ENCODE results near the gene DNAJC9. TPM values are rescaled to one million over a fixed set of nuclear protein-coding genes. Genes with fewer than 3 reads are reported as not detected.

Gene DNAJC9
- total RNA-seq, 1 experiment from 2014 or later: 31.7 TPM

GRCh38 chr10:73217628-73218027, 29.4 kb downstream of the DNAJC9 start:
- Histone ChIP-seq H3K27ac (ENCODE audit: low read length) (no peak overlapping the region), H3K79me2 (ENCODE audit: low read length) (peaks cover 12% of the 10 kb centered on the region; the same call in 1 of the 2 replicates), H3K9me2 (replicated peaks; ENCODE audit: insufficient read depth, low read length) (no peaks in the 10 kb centered on the region), H4K20me1 (ENCODE audit: insufficient read depth, low read depth, low read length) (no peaks in the 10 kb centered on the region), H3K27me3 (ENCODE audit: low read length) (no peaks in the 10 kb centered on the region), H2AFZ (ENCODE audit: low read length) (no peak overlapping the region), H3K4me3 (ENCODE audit: low read length) (no peak overlapping the region), H3K36me3 (ENCODE audit: insufficient read depth, low read length) (peaks cover 21% of the 10 kb centered on the region), H3K9me3 (ENCODE audit: low read length) (no peaks in the 10 kb centered on the region), H3K9ac (ENCODE audit: low read length) (no peak overlapping the region), H3K4me2 (ENCODE audit: low read depth, low read length, poor library complexity, severe bottlenecking) (no peak overlapping the region), H3K4me1 (ENCODE audit: low read length) (peaks cover 12% of the 10 kb centered on the region)
- DNase-seq: no peak

GRCh38 chr10:73215749-73216148, 31.3 kb downstream of the DNAJC9 start:
- H3K4me1 ChIP-seq (ENCODE audit: low read length): peaks cover 12% of the 10 kb centered on the region
- no peak overlapping the region for H3K27ac ChIP-seq (ENCODE audit: low read length)
- H2AFZ ChIP-seq (ENCODE audit: low read length): no peak overlapping the region
- DNase-seq: no peak
- H4K20me1 ChIP-seq (ENCODE audit: insufficient read depth, low read depth, low read length): no peaks in the 10 kb centered on the region
- no peaks in the 10 kb centered on the region for H3K9me3 ChIP-seq (ENCODE audit: low read length)
- no peak overlapping the region for H3K4me2 ChIP-seq (ENCODE audit: low read depth, low read length, poor library complexity, severe bottlenecking)
- no peaks in the 10 kb centered on the region for H3K27me3 ChIP-seq (ENCODE audit: low read length)
- no peak overlapping the region for H3K4me3 ChIP-seq (ENCODE audit: low read length)
- H3K79me2 ChIP-seq (ENCODE audit: low read length): peaks cover 12% of the 10 kb centered on the region; the same call in 1 of the 2 replicates
- H3K36me3 ChIP-seq (ENCODE audit: insufficient read depth, low read length): peaks cover 21% of the 10 kb centered on the region
- H3K9ac ChIP-seq (ENCODE audit: low read length): no peak overlapping the region
- no peaks in the 10 kb centered on the region for H3K9me2 ChIP-seq (replicated peaks; ENCODE audit: insufficient read depth, low read length)

GRCh38 chr10:73211106-73211811, 35.8 kb downstream of the DNAJC9 start:
- Histone ChIP-seq H3K79me2 (ENCODE audit: low read length) (peaks cover 12% of the 10 kb centered on the region; the same call in 1 of the 2 replicates), H3K9me3 (ENCODE audit: low read length) (no peaks in the 10 kb centered on the region), H3K9ac (ENCODE audit: low read length) (no peak overlapping the region), H3K9me2 (replicated peaks; ENCODE audit: insufficient read depth, low read length) (no peaks in the 10 kb centered on the region), H3K4me2 (ENCODE audit: low read depth, low read length, poor library complexity, severe bottlenecking) (no peak overlapping the region), H3K27ac (ENCODE audit: low read length) (no peak overlapping the region), H4K20me1 (ENCODE audit: insufficient read depth, low read depth, low read length) (no peaks in the 10 kb centered on the region), H2AFZ (ENCODE audit: low read length) (no peak overlapping the region), H3K36me3 (ENCODE audit: insufficient read depth, low read length) (peaks cover 12% of the 10 kb centered on the region; the same call in 1 of the 2 replicates), H3K4me3 (ENCODE audit: low read length) (no peak overlapping the region), H3K4me1 (ENCODE audit: low read length) (no peaks in the 10 kb centered on the region), H3K27me3 (ENCODE audit: low read length) (no peaks in the 10 kb centered on the region)
- DNase-seq: no peak

GRCh38 chr10:73210395-73211105, 36.5 kb downstream of the DNAJC9 start:
- H3K9me2 ChIP-seq (replicated peaks; ENCODE audit: insufficient read depth, low read length): no peaks in the 10 kb centered on the region
- H3K36me3 ChIP-seq (ENCODE audit: insufficient read depth, low read length): peaks cover 5% of the 10 kb centered on the region; the same call in 1 of the 2 replicates
- no peak overlapping the region for H3K4me3 ChIP-seq (ENCODE audit: low read length)
- no peaks in the 10 kb centered on the region for H4K20me1 ChIP-seq (ENCODE audit: insufficient read depth, low read depth, low read length)
- H3K4me2 ChIP-seq (ENCODE audit: low read depth, low read length, poor library complexity, severe bottlenecking): no peak overlapping the region
- no peaks in the 10 kb centered on the region for H3K9me3 ChIP-seq (ENCODE audit: low read length)
- H3K4me1 ChIP-seq (ENCODE audit: low read length): no peaks in the 10 kb centered on the region
- H2AFZ ChIP-seq (ENCODE audit: low read length): no peak overlapping the region
- peaks cover 8% of the 10 kb centered on the region; the same call in 1 of the 2 replicates for H3K79me2 ChIP-seq (ENCODE audit: low read length)
- no peak overlapping the region for H3K27ac ChIP-seq (ENCODE audit: low read length)
- no peaks in the 10 kb centered on the region for H3K27me3 ChIP-seq (ENCODE audit: low read length)
- no peak overlapping the region for H3K9ac ChIP-seq (ENCODE audit: low read length)
- DNase-seq: no peak

- no peak overlapping the region for H2AFZ ChIP-seq (ENCODE audit: low read length)
- H3K27ac ChIP-seq (ENCODE audit: low read length): no peak overlapping the region
- H3K27me3 ChIP-seq (ENCODE audit: low read length): no peaks in the 10 kb centered on the region
- no peak for DNase-seq
- H3K9me3 ChIP-seq (ENCODE audit: low read length): no peaks in the 10 kb centered on the region
- H4K20me1 ChIP-seq (ENCODE audit: insufficient read depth, low read depth, low read length): no peaks in the 10 kb centered on the region
- H3K4me3 ChIP-seq (ENCODE audit: low read length): no peak overlapping the region
- no peak overlapping the region for H3K4me2 ChIP-seq (ENCODE audit: low read depth, low read length, poor library complexity, severe bottlenecking)
- peaks cover 5% of the 10 kb centered on the region; the same call in 1 of the 2 replicates for H3K79me2 ChIP-seq (ENCODE audit: low read length)
- no peaks in the 10 kb centered on the region for H3K4me1 ChIP-seq (ENCODE audit: low read length)
- no peaks in the 10 kb centered on the region for H3K9me2 ChIP-seq (replicated peaks; ENCODE audit: insufficient read depth, low read length)
- peaks cover 5% of the 10 kb centered on the region; the same call in 1 of the 2 replicates for H3K36me3 ChIP-seq (ENCODE audit: insufficient read depth, low read length)
- no peak overlapping the region for H3K9ac ChIP-seq (ENCODE audit: low read length)
These were observed 37.4 kb downstream of the DNAJC9 start for GRCh38 chr10:73209705-73210104.

GRCh38 chr10:73207883-73208282, 39.2 kb downstream of the DNAJC9 start:
- no peaks in the 10 kb centered on the region for H3K9me3 ChIP-seq (ENCODE audit: low read length)
- H3K4me2 ChIP-seq (ENCODE audit: low read depth, low read length, poor library complexity, severe bottlenecking): no peak overlapping the region
- no peak overlapping the region for H3K27ac ChIP-seq (ENCODE audit: low read length)
- H3K9ac ChIP-seq (ENCODE audit: low read length): no peak overlapping the region
- H3K27me3 ChIP-seq (ENCODE audit: low read length): no peaks in the 10 kb centered on the region
- no peaks in the 10 kb centered on the region for H4K20me1 ChIP-seq (ENCODE audit: insufficient read depth, low read depth, low read length)
- H3K9me2 ChIP-seq (replicated peaks; ENCODE audit: insufficient read depth, low read length): no peaks in the 10 kb centered on the region
- no peak overlapping the region for H2AFZ ChIP-seq (ENCODE audit: low read length)
- no peak overlapping the region for H3K4me3 ChIP-seq (ENCODE audit: low read length)
- H3K4me1 ChIP-seq (ENCODE audit: low read length): no peaks in the 10 kb centered on the region
- no peaks in the 10 kb centered on the region for H3K79me2 ChIP-seq (ENCODE audit: low read length)
- no peak for DNase-seq
- H3K36me3 ChIP-seq (ENCODE audit: insufficient read depth, low read length): peaks cover 8% of the 10 kb centered on the region; the same call in 1 of the 2 replicates

GRCh38 chr10:73206385-73206784, 40.7 kb downstream of the DNAJC9 start:
- Histone ChIP-seq H3K36me3 (ENCODE audit: insufficient read depth, low read length) (peaks cover 8% of the 10 kb centered on the region; the same call in 1 of the 2 replicates), H3K27me3 (ENCODE audit: low read length) (no peaks in the 10 kb centered on the region), H4K20me1 (ENCODE audit: insufficient read depth, low read depth, low read length) (no peaks in the 10 kb centered on the region), H2AFZ (ENCODE audit: low read length) (no peak overlapping the region), H3K79me2 (ENCODE audit: low read length) (no peaks in the 10 kb centered on the region), H3K9me2 (replicated peaks; ENCODE audit: insufficient read depth, low read length) (no peaks in the 10 kb centered on the region), H3K4me2 (ENCODE audit: low read depth, low read length, poor library complexity, severe bottlenecking) (no peak overlapping the region), H3K27ac (ENCODE audit: low read length) (no peak overlapping the region), H3K4me1 (ENCODE audit: low read length) (no peaks in the 10 kb centered on the region), H3K4me3 (ENCODE audit: low read length) (no peak overlapping the region), H3K9ac (ENCODE audit: low read length) (no peak overlapping the region), H3K9me3 (ENCODE audit: low read length) (no peaks in the 10 kb centered on the region)
- no peak for DNase-seq

GRCh38 chr10:73205890-73206289, 41.2 kb downstream of the DNAJC9 start:
- Histone ChIP-seq H3K79me2 (ENCODE audit: low read length) (no peaks in the 10 kb centered on the region), H4K20me1 (ENCODE audit: insufficient read depth, low read depth, low read length) (no peaks in the 10 kb centered on the region), H3K9me2 (replicated peaks; ENCODE audit: insufficient read depth, low read length) (no peaks in the 10 kb centered on the region), H3K4me3 (ENCODE audit: low read length) (no peak overlapping the region), H3K27me3 (ENCODE audit: low read length) (no peaks in the 10 kb centered on the region), H3K9me3 (ENCODE audit: low read length) (no peaks in the 10 kb centered on the region), H3K27ac (ENCODE audit: low read length) (no peak overlapping the region), H3K36me3 (ENCODE audit: insufficient read depth, low read length) (peaks cover 8% of the 10 kb centered on the region; the same call in 1 of the 2 replicates), H2AFZ (ENCODE audit: low read length) (no peak overlapping the region), H3K4me1 (ENCODE audit: low read length) (no peaks in the 10 kb centered on the region), H3K9ac (ENCODE audit: low read length) (no peak overlapping the region), H3K4me2 (ENCODE audit: low read depth, low read length, poor library complexity, severe bottlenecking) (no peak overlapping the region)
- DNase-seq: no peak

Measured in Karpas-422 (cell line).